ENCODE data around the gene HSD3B7. TPM values are rescaled to one million over a fixed set of nuclear protein-coding genes. Genes with fewer than 3 reads are reported as not detected.

Gene HSD3B7
- total RNA-seq, 4 donors from 2014 or later: 7.0 to 31.8 (median 29.6) TPM

GRCh38 chr16:30972872-30973271 lies 12.1 kb upstream of the HSD3B7 start:
- no peaks in the 10 kb centered on the region for H3K9me3 ChIP-seq
- in situ Hi-C loops (cut with MboI; ENCODE audit: low pct_ligation_motif_present in 1 of 4, low pct_unique_long_range_greater_than_20kb in 1 of 4, low sequenced_read_pairs in 3 of 4): loop anchor here in 1 of 4 donors (25.0 kb wide), 1 partner anchor 739 kb away; a partner anchor contains a TSS
- H3K4me1 ChIP-seq: no peaks in the 10 kb centered on the region
- no peak for DNase-seq
- no peaks in the 10 kb centered on the region for H3K27me3 ChIP-seq
- peaks cover 0 to 67% (median 29%) of the 10 kb centered on the region in 4 donors for H3K36me3 ChIP-seq
- H3K4me3 ChIP-seq: no peak overlapping the region
- TF ChIP-seq CTCF (IDR thresholded peaks at IDR 0.05): no peak
- no peak for TF ChIP-seq POLR2AphosphoS5 (IDR thresholded peaks at IDR 0.05)
- no peak for TF ChIP-seq EP300 (IDR thresholded peaks at IDR 0.05; ENCODE audit: low read depth)
- TF ChIP-seq POLR2A (IDR thresholded peaks at IDR 0.05): no peak
- H3K27ac ChIP-seq: no peak overlapping the region
- 81 to 92% methylated on average over 6 to 7 of the region's 7 CpGs for WGBS, 2 donors (ENCODE audit: low coverage in 1 of 2)
- intact Hi-C loops (cut with DNase I; ENCODE audit: low total_unique reads): no loop called here

GRCh38 chr16:30974348-30974747 lies 10.7 kb upstream of the HSD3B7 start:
- TF ChIP-seq CTCF (IDR thresholded peaks at IDR 0.05): no peak
- no peak for TF ChIP-seq POLR2AphosphoS5 (IDR thresholded peaks at IDR 0.05)
- TF ChIP-seq EP300 (IDR thresholded peaks at IDR 0.05; ENCODE audit: low read depth): no peak
- TF ChIP-seq POLR2A (IDR thresholded peaks at IDR 0.05): no peak
- WGBS, 2 donors (ENCODE audit: low coverage in 1 of 2): 95% methylated on average over 4 to 6 of the region's 6 CpGs
- Histone ChIP-seq H3K4me1 (no peaks in the 10 kb centered on the region), H3K27ac (no peak overlapping the region), H3K4me3 (no peak overlapping the region), H3K36me3 (peaks cover 0 to 65% (median 25%) of the 10 kb centered on the region in 4 donors), H3K9me3 (no peaks in the 10 kb centered on the region), H3K27me3 (no peaks in the 10 kb centered on the region)
- in situ Hi-C loops (cut with MboI; ENCODE audit: low pct_ligation_motif_present in 1 of 4, low pct_unique_long_range_greater_than_20kb in 1 of 4, low sequenced_read_pairs in 3 of 4) (loop anchor here in 1 of 4 donors (25.0 kb wide), 1 partner anchor 738 kb away; a partner anchor contains a TSS), intact Hi-C loops (cut with DNase I; ENCODE audit: low total_unique reads) (no loop called here)
- DNase-seq: no peak

- H3K9me3 ChIP-seq: no peaks in the 10 kb centered on the region
- 79% methylated on average over 4 of the region's 4 CpGs for WGBS, 2 donors (ENCODE audit: low coverage in 1 of 2)
- H3K27me3 ChIP-seq: no peaks in the 10 kb centered on the region
- intact Hi-C loops (cut with DNase I; ENCODE audit: low total_unique reads) (no loop called here), in situ Hi-C loops (cut with MboI; ENCODE audit: low pct_ligation_motif_present in 1 of 4, low pct_unique_long_range_greater_than_20kb in 1 of 4, low sequenced_read_pairs in 3 of 4) (loop anchor here in 3 of 4 donors (25.0 kb wide), 4 partner anchors 186 to 886 kb away; partner anchors contain the start of genes COX6A2 (in 2 of the 3), ZNF267 (in 2 of the 3), ZNF843 (in 2 of the 3) and ARMC5 (in 1 of the 3))
- H3K27ac ChIP-seq: no peak overlapping the region
- no peak for DNase-seq
- TF ChIP-seq POLR2A (IDR thresholded peaks at IDR 0.05) (no peak), POLR2AphosphoS5 (IDR thresholded peaks at IDR 0.05) (no peak), CTCF (IDR thresholded peaks at IDR 0.05) (no peak), EP300 (IDR thresholded peaks at IDR 0.05; ENCODE audit: low read depth) (no peak)
- H3K4me1 ChIP-seq: no peaks in the 10 kb centered on the region
- H3K36me3 ChIP-seq: peaks cover 0 to 57% (median 22%) of the 10 kb centered on the region in 4 donors
- H3K4me3 ChIP-seq: no peak overlapping the region
These were observed 8.5 kb upstream of the HSD3B7 start for GRCh38 chr16:30976486-30976885.

GRCh38 chr16:30977502-30977901 lies 7.5 kb upstream of the HSD3B7 start:
- DNase-seq: no peak
- 86% methylated on average over 17 of the region's 17 CpGs; no CpG with 5 or more reads in 1 of the 2 donors for WGBS, 2 donors (ENCODE audit: low coverage in 1 of 2)

More at GRCh38 chr16:30977502-30977901, 7.5 kb upstream of the HSD3B7 start:
- H3K9me3 ChIP-seq: no peaks in the 10 kb centered on the region
- no peaks in the 10 kb centered on the region for H3K4me1 ChIP-seq
- intact Hi-C loops (cut with DNase I; ENCODE audit: low total_unique reads): no loop called here
- H3K4me3 ChIP-seq: no peak overlapping the region
- in situ Hi-C loops (cut with MboI; ENCODE audit: low pct_ligation_motif_present in 1 of 4, low pct_unique_long_range_greater_than_20kb in 1 of 4, low sequenced_read_pairs in 3 of 4): loop anchor here in 3 of 4 donors (25.0 kb wide), 4 partner anchors 185 to 885 kb away; partner anchors contain the start of genes COX6A2 (in 2 of the 3), ZNF267 (in 2 of the 3), ZNF843 (in 2 of the 3) and ARMC5 (in 1 of the 3)
- no peaks in the 10 kb centered on the region for H3K27me3 ChIP-seq
- peaks cover 0 to 47% (median 17%) of the 10 kb centered on the region in 4 donors for H3K36me3 ChIP-seq
- no peak overlapping the region for H3K27ac ChIP-seq
- TF ChIP-seq POLR2AphosphoS5 (IDR thresholded peaks at IDR 0.05) (no peak), CTCF (IDR thresholded peaks at IDR 0.05) (no peak), POLR2A (IDR thresholded peaks at IDR 0.05) (no peak), EP300 (IDR thresholded peaks at IDR 0.05; ENCODE audit: low read depth) (no peak)
